Upper lobe of left lung (tissue), 4 donors: Measurements from ENCODE around the gene OSBPL9.

ENCODE experiments used
- EP300 ChIP-seq, 4 donors: sonication (generic); formaldehyde crosslinking; IDR thresholded peaks; one replicate each; pipeline ENCODE4 v1.5.1; 2017; ENCODE audit warnings: antibody characterized with exemption in 4 of 4, control low read depth in 2 of 4
- POLR2A ChIP-seq, 4 donors: fragments of 450-650 bp; IDR thresholded peaks; one replicate each; pipeline ENCODE4 v1.5.1; 2016 to 2017; ENCODE audit warnings: antibody characterized with exemption in 4 of 4, mild to moderate bottlenecking in 2 of 4
- TF ChIP-seq, protein P1 (sequence below), 6 experiments: fragments of 450-650 bp in 4 of 6; fragments of 200-600 bp in 2 of 6; sonication (generic) in 2 of 6; IDR thresholded peaks; one replicate each; pipeline ENCODE4 v1.5.1; 2016 to 2019; ENCODE audit warnings: antibody characterized with exemption in 6 of 6

DNA sequence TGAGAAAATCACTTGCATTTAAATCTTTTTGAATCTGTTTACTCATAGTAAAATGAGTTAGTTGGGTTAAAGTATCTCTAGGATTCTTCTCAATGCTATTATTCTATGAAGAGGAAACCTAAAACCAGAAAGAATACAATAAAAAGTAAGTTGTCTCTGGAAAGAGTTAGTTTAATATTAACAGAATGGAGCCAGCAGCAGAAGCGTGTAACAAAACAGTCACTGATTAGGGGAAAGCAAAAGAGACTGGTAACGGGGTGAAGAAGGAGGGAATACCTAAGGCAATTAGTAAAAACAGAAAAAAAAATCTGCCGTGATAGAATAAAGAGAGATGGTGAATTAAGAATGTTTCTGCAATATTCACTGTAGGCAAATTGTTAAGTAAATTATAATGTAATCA, 201.6 kb downstream of the OSBPL9 start:
- TF ChIP-seq, protein P1, sequence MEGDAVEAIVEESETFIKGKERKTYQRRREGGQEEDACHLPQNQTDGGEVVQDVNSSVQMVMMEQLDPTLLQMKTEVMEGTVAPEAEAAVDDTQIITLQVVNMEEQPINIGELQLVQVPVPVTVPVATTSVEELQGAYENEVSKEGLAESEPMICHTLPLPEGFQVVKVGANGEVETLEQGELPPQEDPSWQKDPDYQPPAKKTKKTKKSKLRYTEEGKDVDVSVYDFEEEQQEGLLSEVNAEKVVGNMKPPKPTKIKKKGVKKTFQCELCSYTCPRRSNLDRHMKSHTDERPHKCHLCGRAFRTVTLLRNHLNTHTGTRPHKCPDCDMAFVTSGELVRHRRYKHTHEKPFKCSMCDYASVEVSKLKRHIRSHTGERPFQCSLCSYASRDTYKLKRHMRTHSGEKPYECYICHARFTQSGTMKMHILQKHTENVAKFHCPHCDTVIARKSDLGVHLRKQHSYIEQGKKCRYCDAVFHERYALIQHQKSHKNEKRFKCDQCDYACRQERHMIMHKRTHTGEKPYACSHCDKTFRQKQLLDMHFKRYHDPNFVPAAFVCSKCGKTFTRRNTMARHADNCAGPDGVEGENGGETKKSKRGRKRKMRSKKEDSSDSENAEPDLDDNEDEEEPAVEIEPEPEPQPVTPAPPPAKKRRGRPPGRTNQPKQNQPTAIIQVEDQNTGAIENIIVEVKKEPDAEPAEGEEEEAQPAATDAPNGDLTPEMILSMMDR (IDR thresholded peaks at IDR 0.05) = no peak
- TF ChIP-seq EP300 (IDR thresholded peaks at IDR 0.05) (no peak), POLR2A (IDR thresholded peaks at IDR 0.05) (no peak)
